Keratinocyte (primary cell): Measurements from ENCODE around the gene SURF2. TPM values are rescaled to one million over a fixed set of nuclear protein-coding genes. Genes with fewer than 3 reads are reported as not detected.

Experiments used
- DNase-seq: peaks from one replicate; pipeline ENCODE4 v3.0.0-alpha.2; 2011; ENCODE audit warnings: low read depth, missing footprints, low spot score
- FAIRE-seq: peaks from 2 replicates; lab custom pipeline; 2011; peaks lifted over from hg19 to GRCh38; lab: Jason Lieb, UNC
- H2AFZ ChIP-seq: 2 replicates; pipeline ENCODE4 v1.6.0; 2012; ENCODE audit warnings: low read length, control low read depth, inconsistent platforms; ENCODE audit not compliant: control insufficient read depth
- H3K27ac ChIP-seq: 2 replicates; pipeline ENCODE4 v1.5.1; 2011; ENCODE audit warnings: low read length; ENCODE audit not compliant: control insufficient read depth, insufficient read depth
- H3K27me3 ChIP-seq: 3 replicates; pipeline ENCODE4 v1.6.0; 2011; ENCODE audit warnings: low read length; ENCODE audit not compliant: control insufficient read depth, insufficient read depth; ENCODE audit errors: extremely low read depth
- H3K36me3 ChIP-seq, 2 experiments: 2 replicates in 1 of 2; 3 replicates in 1 of 2; pipeline ENCODE4 v1.5.1; 2011; ENCODE audit warnings: low read length in 2 of 2, mild to moderate bottlenecking in 1 of 2; ENCODE audit not compliant: control insufficient read depth in 2 of 2, insufficient read depth in 2 of 2; ENCODE audit errors: extremely low read depth in 1 of 2
- H3K4me1 ChIP-seq: 3 replicates; pipeline ENCODE4 v1.5.1; 2011; ENCODE audit warnings: low read length; ENCODE audit not compliant: control insufficient read depth, insufficient read depth; ENCODE audit errors: extremely low read depth
- H3K4me2 ChIP-seq: 3 replicates; pipeline ENCODE4 v1.6.0; 2011; ENCODE audit warnings: low read depth, low read length; ENCODE audit not compliant: control insufficient read depth, insufficient read depth; ENCODE audit errors: extremely low read depth
- H3K4me3 ChIP-seq, 3 experiments: fragments of 200-600 bp in 1 of 3; sonication (generic) in 1 of 3; 2 replicates in 2 of 3; 3 replicates in 1 of 3; pipeline ENCODE4 v1.5.1; 2011 to 2016; ENCODE audit warnings: low read length in 3 of 3, mild to moderate bottlenecking in 3 of 3, control low read depth in 2 of 3, inconsistent platforms in 1 of 3, low read depth in 1 of 3, mixed read lengths in 1 of 3, mixed run types in 1 of 3, moderate library complexity in 1 of 3; ENCODE audit not compliant: control insufficient read depth in 2 of 3, insufficient read depth in 2 of 3; ENCODE audit errors: extremely low read depth in 1 of 3
- H3K79me2 ChIP-seq: 2 replicates; pipeline ENCODE4 v1.6.0; 2012; ENCODE audit warnings: low read length; ENCODE audit not compliant: control insufficient read depth, insufficient read depth
- H3K9ac ChIP-seq: 3 replicates; pipeline ENCODE4 v1.6.0; 2011; ENCODE audit warnings: low read length; ENCODE audit not compliant: control insufficient read depth, insufficient read depth; ENCODE audit errors: extremely low read depth
- H3K9me1 ChIP-seq: 3 replicates; pipeline ENCODE4 v1.6.0; 2011; ENCODE audit warnings: low read length; ENCODE audit not compliant: control insufficient read depth, insufficient read depth; ENCODE audit errors: extremely low read depth
- H3K9me3 ChIP-seq: 2 replicates; pipeline ENCODE4 v1.5.1; 2012; ENCODE audit warnings: low read depth, low read length; ENCODE audit not compliant: control insufficient read depth
- H4K20me1 ChIP-seq: 3 replicates; pipeline ENCODE4 v1.6.0; 2011; ENCODE audit warnings: low read length; ENCODE audit not compliant: control insufficient read depth, insufficient read depth; ENCODE audit errors: extremely low read depth
- CTCF ChIP-seq, 3 experiments: IDR thresholded peaks in 1 of 3; conservative IDR thresholded peaks in 1 of 3; optimal IDR thresholded peaks in 1 of 3; 2 replicates in 2 of 3; 3 replicates in 1 of 3; pipeline versions ENCODE3 to v1.5.1; 2011; ENCODE audit warnings: low read length in 3 of 3, mild to moderate bottlenecking in 3 of 3, moderate library complexity in 2 of 3, control low read depth in 1 of 3, inconsistent platforms in 1 of 3; ENCODE audit not compliant: insufficient read depth in 2 of 3; ENCODE audit errors: extremely low read depth in 1 of 3
- EZH2 ChIP-seq: IDR thresholded peaks from one replicate; pipeline ENCODE4 v1.6.1; 2012; ENCODE audit warnings: inconsistent platforms, mild to moderate bottlenecking, low read length, moderate library complexity
- dilution Hi-C: fragments of 300-500 bp; cut with MboI; formaldehyde crosslinking; loops from one replicate; pipeline ENCODE4 v1.7.0; 2020; ENCODE audit warnings: low sequenced_read_pairs; ENCODE audit not compliant: extremely low pct_ligation_motif_present
- polyA plus RNA-seq, 5 experiments: library from polyadenylated mRNA; depleted of rRNA in 3 of 5; stranded (reverse) in 3 of 5; stranded (forward) in 1 of 5; unstranded in 1 of 5; fragments of >200 nt; gene quantifications; 1 replicate in 1 of 5; 2 replicates in 3 of 5; 3 replicates in 1 of 5; pipeline versions ENCODE4 v1.2.1 to v1.2.3, GENCODE V29; 2011 to 2012; ENCODE audit warnings: missing spikeins in 2 of 5, low read depth in 1 of 5, low replicate concordance in 1 of 5

The SURF2 gene
- polyA plus RNA-seq, 1 donor (not counting 4 experiments of a cell fraction or from before 2014, with no cell fraction given): 28.2 TPM

GRCh38 chr9:133322701-133323100 is 33.6 kb upstream of the SURF2 start:
- no peak for DNase-seq
- dilution Hi-C loops: no loop called here
- Histone ChIP-seq H2AFZ (no peak overlapping the region), H3K4me3 (no peak overlapping the region), H3K4me2 (no peak overlapping the region), H3K36me3 (no peaks in the 10 kb centered on the region), H3K27ac (no peak overlapping the region), H3K9ac (no peak overlapping the region), H3K9me1 (no peaks in the 10 kb centered on the region), H3K4me1 (no peaks in the 10 kb centered on the region), H3K79me2 (no peaks in the 10 kb centered on the region), H4K20me1 (no peaks in the 10 kb centered on the region), H3K9me3 (no peaks in the 10 kb centered on the region), H3K27me3 (peaks cover 8% of the 10 kb centered on the region)
- TF ChIP-seq CTCF (optimal IDR thresholded peaks at IDR 0.05 in 1 of 3, IDR thresholded peaks at IDR 0.05 in 1 of 3, conservative IDR thresholded peaks at IDR 0.05 in 1 of 3; ENCODE audit: extremely low read depth in 1 of 3, insufficient read depth in 2 of 3, low read length in 3 of 3) (no peak), EZH2 (no peak)
- no peak for FAIRE-seq

GRCh38 chr9:133323211-133323610 is 33.1 kb upstream of the SURF2 start:
- peaks cover 8% of the 10 kb centered on the region for H3K27me3 ChIP-seq
- H3K27ac ChIP-seq: no peak overlapping the region
- H4K20me1 ChIP-seq: no peaks in the 10 kb centered on the region
- H3K4me3 ChIP-seq: no peak overlapping the region
- no peak overlapping the region for H3K4me2 ChIP-seq
- H3K36me3 ChIP-seq: no peaks in the 10 kb centered on the region
- dilution Hi-C loops: no loop called here
- no peak overlapping the region for H2AFZ ChIP-seq
- no peaks in the 10 kb centered on the region for H3K4me1 ChIP-seq
- H3K9me3 ChIP-seq: no peaks in the 10 kb centered on the region
- no peak for FAIRE-seq
- no peaks in the 10 kb centered on the region for H3K9me1 ChIP-seq
- no peak overlapping the region for H3K9ac ChIP-seq
- DNase-seq: no peak
- no peaks in the 10 kb centered on the region for H3K79me2 ChIP-seq
- no peak for TF ChIP-seq EZH2
- TF ChIP-seq CTCF (optimal IDR thresholded peaks at IDR 0.05 in 1 of 3, IDR thresholded peaks at IDR 0.05 in 1 of 3, conservative IDR thresholded peaks at IDR 0.05 in 1 of 3; ENCODE audit: extremely low read depth in 1 of 3, insufficient read depth in 2 of 3, low read length in 3 of 3): no peak
